AG08395 (cell line): Measurements from ENCODE around the gene IPPK.

Source experiments
- DNase-seq: peaks from one replicate; pipeline ENCODE4 v3.0.0; 2012; ENCODE audit warnings: mixed read lengths, low spot score

The IPPK gene

DNA sequence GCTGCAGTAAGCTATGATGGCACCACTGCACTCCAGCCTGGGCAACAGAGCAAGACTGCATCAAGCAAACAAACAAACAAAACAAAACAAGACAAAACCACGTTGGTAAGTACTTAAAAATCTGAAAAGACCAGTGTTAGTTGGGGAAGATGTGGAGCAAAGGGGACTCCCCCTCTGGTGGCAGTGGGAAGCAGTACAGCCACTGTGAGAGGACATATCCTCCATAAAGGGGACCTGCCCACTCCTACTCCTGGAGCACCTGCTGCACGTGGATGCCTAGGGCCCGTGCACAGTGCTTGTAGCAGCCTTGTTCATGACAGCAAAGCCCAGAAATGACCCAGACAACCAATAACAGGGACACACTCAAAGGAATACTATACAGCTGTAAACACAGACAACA is 17.0 kb upstream of the IPPK start:
- no peak for DNase-seq

DNA sequence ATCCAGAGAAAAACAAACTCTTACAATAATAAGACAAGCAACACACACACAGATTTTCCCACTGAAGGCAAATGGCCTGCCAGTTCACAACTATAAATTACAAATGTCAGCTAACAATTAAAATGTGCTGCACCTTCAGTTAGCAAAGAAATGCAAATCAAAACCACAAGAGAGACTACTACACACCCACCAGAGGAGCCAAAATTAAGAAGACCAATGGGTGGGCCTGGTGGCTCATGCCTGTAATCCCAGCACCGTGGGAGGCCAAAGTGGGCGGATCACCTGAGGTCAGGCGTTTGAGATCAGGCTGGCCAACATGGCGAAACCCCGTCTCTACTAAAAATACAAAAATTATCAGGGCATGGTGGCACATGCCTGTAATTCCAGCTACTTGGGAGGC is 15.1 kb upstream of the IPPK start:
- DNase-seq = no peak

DNA sequence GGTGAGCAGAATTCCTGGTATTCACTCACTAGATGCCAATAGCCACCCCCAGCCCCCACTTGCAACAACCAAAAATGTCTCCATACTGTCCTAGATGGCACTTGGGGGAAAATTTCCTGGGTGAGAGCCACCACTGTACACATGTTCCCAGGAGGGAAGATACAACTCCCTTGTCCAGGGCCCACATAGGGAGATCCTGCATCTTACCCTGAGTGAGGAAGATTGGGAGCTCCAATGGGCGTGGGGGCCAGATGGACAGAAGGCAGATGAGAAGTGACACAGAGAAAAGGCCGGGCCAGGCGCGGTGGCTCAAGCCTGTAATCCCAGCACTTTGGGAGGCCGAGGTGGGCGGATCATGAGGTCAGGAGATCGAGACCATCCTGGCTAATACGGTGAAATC is 12.3 kb upstream of the IPPK start:
- no peak for DNase-seq

DNA sequence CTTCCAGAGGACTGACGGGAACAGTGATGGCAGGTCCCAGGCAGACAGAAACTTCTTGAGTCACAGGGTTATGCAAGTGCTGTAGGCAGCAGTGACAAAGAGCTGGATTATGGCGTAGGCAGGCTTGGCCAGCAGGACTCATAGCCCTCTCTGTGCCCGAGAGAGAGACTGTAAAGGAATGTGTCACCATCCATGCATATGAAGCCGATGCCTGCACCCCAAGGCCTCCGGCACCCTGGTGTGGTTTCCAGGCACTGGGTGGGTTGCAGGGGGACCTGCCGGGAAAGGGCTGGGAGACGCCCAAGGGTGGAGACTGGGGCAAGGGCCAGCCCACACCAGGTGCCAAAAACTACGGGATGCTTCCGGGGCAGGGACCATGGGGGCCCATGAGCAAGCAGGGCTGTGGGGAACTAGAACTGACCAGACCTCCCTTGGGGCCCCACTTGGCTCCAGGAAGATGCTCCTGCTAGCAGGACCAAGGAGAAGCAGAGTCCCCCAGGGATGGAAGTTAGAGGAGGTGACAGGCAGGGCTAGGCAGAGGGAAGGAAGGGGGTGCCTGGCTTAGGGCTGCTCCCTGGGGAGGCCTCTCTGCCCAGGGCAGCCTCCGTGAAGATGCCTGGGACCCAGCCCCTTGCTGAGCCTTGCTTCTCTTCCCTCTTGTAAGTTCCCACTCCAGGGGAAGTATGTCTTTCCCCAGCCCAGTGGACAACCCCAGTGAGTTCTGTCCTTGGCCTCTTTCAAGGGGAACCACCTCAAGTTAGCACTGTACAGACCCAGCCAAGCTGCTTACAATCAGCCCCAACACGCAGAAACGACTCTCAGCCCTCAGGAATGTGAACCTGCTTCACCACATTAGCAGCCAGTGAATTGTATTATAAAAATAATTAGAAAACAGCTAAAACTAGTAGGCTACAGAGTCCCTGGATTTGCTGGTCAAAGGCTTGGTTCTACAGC is 10.5 kb upstream of the IPPK start:
- DNase-seq = no peak

DNA sequence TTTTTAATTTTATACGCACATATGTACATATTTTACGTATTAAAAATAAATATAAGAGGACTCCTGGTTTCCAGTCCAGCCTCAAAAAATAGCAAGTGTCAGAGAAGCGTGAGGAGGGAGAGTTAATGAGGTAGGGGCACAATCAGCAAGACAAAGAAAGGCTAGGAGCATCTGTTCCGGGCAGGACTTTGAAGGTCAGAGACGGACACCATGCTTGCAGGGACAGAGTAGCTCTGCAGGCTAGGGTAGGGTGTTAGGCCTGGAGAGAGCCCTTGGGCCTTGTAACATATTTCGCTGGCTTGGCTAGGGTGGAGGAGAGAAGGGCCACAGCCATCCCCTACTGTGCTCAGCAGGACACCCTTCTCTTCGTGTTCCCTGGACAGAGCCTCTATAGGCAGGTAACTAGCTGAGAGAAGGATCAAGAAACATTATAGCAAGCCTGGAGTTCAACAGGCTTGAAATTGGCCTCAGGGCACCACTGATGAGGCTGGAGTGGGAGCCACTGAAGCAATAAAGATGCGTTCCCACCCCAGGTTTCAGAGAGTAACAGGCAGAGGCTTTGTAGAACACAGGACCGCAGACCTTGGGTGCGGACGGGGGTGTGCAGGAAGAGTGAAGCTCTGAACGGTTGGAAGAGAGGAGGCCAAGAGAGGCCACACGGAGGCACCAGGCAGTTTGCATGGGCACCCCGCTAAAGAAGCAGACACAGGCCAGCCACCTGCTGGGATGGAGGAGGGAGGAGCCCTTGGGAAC is 9.7 kb upstream of the IPPK start:
- no peak for DNase-seq

DNA sequence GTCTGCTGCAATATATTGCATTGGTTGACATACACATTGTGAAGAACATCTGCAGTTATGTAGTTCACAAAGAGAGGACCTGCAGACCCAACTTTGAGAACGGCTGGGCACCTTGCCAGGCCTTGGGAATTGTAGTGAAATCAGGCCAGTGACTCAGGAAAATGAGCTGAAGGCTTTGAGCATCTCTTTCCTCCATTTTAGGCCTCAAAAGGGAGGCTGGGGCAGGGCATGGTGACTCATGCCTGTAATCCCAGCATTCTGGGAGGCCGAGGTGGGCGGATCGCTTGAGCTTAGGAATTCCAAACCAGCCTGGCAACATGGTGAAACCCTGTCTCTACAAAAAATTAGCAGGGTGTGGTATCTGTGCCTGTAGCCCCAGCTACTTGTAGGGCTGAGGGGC is 1.4 kb upstream of the IPPK start:
- peak; percentile 45 for DNase-seq

GRCh38 chr9:92669527-92669889 is 423 bp downstream of the IPPK start:
- DNase-seq = peak; percentile 45

DNA sequence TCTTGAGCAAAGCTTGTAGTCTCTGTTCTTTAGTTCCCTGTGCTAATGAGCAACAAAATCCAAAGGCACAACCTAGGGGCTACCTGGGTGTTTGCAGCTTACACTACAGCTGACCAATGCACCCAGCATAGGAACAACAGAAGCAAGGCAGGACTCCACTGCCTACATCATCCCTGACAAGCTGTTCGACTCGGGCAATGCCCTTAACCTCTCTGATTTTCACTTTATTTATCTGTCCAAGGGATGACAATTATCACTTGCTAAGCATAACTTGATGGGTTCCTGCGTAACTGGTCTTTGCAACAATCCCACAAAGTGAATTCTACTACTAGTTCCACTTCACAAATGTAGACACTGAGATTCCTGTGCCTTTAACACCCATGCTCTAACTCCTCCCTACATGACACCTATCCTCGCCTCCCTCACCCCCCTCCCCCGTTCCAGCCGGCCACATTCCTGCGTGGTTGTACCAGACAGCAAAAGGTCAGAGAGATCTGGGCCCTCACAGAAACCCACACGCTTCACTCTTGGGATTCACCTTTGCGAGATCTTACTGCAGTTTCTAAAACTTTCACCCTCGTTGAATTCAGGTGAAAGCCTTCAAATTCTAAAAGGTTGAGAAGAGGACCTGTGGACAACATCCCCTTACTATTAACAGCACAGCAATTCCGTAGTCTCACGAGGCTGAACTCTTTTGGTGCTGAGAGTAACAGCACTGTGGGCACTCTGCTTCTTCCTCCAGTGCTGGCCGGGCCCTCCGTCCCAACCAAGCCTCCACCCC is 995 bp downstream of the IPPK start:
- DNase-seq = peak; percentile 82

DNA sequence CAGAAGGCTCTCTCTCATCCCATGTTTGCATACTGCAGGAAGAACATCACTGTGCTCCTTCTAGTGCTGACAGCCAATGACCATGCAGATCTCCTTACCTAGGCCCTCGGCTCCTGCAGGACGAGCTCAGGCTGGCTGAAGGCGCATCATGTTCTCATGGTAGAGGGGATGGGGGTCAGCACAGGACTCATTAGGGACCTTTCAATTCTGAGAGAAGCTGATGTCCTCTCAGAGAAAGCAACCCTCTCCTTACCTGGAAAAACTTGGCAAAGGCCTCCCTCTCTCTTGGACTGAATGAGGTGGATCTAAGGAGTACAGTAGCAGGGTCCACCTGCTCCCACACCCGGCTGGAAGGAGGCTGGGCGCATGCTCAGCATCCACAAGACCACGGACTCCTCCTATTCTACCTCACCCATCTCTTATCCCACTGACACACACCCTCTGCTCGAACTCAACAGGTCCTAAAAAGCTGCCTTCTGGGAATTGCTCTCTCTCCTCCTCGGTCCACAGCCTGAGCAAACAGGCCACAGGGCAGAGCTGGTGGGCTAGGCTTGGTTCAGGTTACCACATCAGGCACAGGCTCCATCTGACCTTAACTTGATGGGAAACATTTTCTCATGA is 2.9 kb downstream of the IPPK start:
- no peak for DNase-seq

- no peak for DNase-seq
Observed at GRCh38 chr9:92666236-92666635, 3.7 kb downstream of the IPPK start.

- DNase-seq = no peak
Observed at GRCh38 chr9:92665836-92666235, 4.1 kb downstream of the IPPK start.

GRCh38 chr9:92664394-92665152 is 5.4 kb downstream of the IPPK start:
- no peak for DNase-seq

GRCh38 chr9:92663951-92664350 is 6.0 kb downstream of the IPPK start:
- no peak for DNase-seq

GRCh38 chr9:92663126-92663525 is 6.8 kb downstream of the IPPK start:
- DNase-seq = no peak

DNA sequence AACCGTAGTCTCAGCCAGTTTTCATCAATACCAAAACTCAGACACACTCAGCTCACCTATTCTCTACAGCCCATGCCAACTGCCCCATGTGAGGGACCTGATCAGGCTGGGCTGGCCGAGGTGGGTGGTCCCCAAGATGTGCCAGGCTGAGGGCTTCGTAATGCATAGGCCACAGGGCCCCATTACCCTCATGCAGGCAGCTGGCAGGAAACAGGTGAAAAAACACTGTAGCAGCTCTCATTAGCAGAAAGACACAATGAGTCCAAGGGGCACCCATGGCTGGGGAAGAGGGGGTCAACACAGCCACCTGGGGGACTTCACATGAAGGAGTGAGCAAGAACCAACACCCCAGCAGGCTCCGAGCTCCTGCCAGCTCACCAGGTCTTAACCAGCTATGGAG is 8.2 kb downstream of the IPPK start:
- no peak for DNase-seq

DNA sequence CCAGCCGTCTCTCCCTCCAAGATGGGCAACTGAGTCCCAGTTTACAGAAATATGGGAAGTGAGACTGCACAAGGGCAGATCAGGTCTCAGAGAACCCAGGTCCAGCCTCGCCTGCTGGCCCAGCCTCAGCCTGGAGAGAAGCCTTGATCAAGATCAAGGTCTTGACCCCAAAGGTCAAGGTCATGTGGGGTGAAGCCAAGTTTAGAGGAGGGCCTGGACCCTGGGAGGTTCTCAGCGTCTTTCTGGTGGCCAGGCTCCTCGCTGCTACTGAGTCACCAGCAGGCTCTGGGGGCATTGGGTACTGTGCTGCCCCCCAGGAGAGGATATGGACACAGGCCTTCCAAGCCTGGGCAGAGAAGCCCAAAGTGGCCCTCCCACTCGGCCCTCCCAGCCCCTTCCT is 8.8 kb downstream of the IPPK start:
- DNase-seq = no peak

GRCh38 chr9:92660266-92660665 is 9.7 kb downstream of the IPPK start:
- no peak for DNase-seq

DNA sequence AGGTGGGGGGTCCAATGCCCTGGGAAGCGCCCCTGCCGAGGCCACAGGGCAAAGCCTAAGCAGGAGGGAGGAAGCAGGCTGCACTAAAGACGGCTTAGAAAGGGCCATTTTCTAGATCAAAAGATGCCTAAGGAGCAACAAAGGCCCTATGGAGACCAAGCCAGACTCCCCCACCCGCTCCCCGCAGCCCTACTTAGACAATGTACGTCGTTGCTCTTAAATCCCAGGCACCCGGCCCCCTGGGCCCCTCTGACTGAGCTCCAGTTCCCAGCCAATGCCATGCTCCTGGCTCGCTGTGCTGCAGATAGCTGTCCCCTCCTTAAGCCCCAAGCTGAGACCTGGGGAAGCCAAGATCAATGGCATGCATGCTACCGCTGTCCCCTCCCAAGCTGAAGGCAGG is 10.3 kb downstream of the IPPK start:
- no peak for DNase-seq

DNA sequence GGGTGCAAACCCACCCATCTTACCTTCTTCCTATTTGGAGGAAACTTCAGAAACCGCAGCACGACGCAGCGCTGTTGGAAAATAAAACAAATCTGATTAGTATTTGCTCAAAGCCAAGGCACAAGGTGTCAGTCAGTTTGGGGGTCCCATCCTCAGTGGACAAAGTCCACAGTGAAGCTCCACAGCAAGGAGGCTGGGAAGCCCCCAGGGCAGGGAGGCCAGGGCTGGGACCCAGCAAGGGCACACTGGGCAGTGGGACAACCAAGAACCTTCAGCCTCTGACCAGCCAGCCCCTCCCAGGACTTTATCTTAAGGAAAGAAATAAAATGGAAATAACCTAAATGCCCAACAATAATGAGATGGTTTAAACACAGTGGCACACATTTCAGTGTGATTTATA is 11.3 kb downstream of the IPPK start:
- DNase-seq = no peak

DNA sequence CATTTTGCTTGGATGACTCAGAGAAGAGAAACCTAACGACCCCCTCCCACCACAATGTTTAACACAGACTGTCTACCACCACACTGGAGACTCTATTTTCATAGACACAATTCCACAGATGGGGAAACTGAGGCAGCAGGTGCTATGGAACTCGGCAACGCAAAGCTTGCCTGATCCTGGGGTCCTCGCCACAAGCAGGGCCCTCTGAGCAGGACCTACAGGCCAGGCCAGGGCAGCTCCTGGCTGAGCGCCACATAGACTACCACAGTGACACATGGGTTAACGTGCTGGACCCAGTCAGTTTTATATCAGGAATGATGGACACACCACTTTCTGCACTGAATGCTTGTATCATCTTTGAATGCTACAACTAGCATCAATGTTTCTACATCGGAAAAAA is 11.8 kb downstream of the IPPK start:
- DNase-seq = no peak

GRCh38 chr9:92657296-92658094 is 12.4 kb downstream of the IPPK start:
- no peak for DNase-seq
